ENCODE results near the gene ZSCAN20.

DNA sequence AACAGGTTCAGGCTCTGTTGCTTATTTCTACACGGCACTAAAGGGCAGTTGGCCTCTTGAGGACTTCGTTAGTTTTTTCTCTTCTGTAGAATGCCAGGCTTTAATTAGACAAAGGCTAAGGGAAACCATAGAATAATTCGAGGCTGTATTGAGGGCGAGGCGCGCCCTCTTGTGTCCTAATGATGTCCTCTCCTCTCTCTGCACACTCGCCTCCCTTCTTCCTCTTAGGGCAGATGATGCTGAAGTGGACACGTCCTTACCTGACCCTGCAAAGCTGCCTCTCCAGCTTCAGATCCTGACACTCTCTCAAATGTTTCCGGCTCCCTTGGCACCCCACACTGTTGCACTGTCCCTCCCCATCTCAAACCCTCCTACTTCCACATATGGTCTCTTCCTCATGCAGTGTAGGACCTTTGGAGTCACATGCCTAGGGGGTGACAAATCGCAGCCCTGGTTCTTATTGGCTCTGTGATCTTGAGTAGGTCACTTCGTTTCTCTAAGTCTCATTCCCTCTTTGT, 1.9 kb upstream of the ZSCAN20 start:
- TF ChIP-seq CTCF (IDR thresholded peaks at IDR 0.05), result peak; percentile 66 to 83 (median 79)
- no peak for TF ChIP-seq POLR2A (IDR thresholded peaks at IDR 0.05)
- peak in 1 of 2 donors; percentile 37 for TF ChIP-seq EP300 (IDR thresholded peaks at IDR 0.05)

Data from tibial nerve (tissue), 4 donors.